ENCODE results near the gene PNCK.
"Not testable (repeated sequence)": the region's sequence is repeated elsewhere in the genome, so short reads cannot be mapped to it uniquely, and the experiment has no call there.

Gene PNCK

DNA sequence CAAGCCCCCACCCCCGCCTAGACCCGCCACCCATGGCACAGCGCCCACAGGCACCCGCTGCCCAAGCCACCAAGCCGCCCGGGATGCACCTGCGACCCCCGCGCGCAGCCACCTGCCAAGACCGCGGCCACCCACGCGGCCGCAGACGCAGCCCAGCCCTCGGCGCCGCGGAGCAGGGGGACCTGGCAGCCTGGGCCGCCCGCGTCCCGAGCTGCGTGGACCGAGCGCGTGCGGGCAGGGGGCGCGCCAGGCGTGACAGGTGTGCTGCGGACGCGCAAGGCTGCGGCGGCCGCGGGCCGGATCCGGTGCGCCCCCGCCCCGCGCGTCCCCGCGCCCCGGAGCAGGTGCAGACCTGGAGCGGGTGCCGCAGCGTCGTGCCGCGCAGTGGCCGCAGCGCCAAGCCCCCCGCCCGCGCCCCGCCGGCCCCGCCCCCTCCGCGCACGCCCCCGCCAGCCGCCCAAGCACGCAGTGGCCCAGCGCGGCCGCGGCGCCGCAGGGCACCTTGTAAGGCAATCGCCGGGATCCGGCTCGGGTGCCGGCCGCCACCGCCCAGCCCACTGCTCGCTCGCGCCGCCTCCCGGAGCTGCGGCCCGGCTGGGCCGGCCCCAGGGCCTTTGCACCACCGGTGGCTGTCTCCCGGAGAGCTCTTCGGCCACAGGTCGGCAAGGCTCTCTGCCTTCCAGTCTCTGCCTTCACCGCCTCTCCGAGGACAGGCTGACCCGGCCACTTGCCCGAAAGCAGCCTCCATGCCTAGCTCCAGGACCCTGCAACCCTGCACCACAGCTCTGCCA lies at the start of gene PNCK:
TSS of gene PNCK (minus strand) at position 386 of the 791 bp plus-strand sequence. CDS start 737 bp downstream, outside the sequence.
- DNase-seq = no peak

DNA sequence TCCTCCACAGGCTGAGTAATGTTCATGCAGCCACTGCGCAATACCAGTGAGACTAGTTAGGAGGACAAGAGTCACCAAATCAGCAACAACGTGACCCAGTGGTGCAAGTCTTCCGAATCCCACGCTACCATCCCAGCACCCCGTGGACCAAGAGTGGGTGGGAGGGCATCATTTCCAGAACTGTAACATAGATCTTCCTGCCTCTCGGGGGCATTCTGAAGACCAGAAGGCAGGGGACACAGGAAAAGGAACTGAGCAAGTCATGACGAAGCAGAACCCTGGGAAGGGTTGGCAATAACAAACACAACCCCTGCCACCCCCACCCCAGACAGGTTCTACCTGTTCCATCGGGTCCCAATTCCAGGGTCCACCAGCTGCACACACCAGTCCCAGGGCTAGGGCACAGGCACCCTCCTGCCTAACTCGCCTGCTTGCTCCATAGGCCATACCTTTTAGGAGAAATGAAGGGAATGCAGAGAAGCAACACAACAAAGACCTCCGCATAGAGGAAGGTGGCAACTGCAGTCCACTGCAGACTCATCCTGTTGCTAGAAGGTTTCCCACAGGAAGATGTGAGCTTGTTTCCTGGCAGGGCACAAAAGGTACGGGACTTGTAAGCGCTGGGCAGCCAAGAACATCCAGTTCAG lies 49.2 kb upstream of the PNCK start:
- no peak for DNase-seq

DNA sequence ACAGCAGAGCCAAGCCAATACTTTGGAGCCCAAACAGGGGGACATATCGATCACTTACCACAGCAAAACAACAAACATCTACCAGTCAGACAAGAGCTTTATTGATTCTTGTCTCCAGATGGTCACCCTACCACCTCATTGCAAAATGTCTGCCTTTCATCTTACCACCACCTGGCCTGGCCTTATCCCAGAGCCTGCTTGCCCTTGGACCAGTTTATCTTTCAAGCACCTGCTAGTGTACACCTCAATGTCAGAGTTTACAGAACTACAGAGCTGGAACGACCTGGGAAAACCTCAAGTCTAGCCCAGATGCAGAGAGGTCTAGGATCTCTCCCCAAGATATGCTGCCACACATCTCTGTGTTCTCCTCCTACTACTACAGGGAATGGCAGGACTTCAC lies 46.1 kb upstream of the PNCK start:
- no peak for DNase-seq

GRCh38 chrX:153719238-153719637 lies 45.6 kb upstream of the PNCK start:
- no peak for DNase-seq

DNA sequence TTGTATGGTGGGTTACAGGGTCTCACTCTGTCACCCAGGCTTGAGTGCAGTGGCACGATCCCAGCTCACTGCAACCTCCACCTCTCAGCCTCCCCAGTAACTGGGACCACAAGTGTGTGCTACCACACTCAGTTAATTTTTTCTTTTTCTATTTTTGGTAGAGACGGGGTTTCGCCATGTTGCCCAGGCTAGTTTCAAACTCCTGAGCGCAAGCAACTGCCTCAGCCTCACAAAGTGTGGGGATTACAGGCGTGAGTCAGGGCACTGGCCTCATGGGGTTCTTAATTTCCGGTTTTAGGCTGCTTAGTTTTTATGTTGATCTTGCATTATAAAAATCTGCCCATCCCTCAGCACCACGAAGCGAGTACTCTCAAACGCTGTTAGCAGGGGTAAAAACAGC lies 43.8 kb upstream of the PNCK start:
- DNase-seq = no peak

GRCh38 chrX:153714256-153714655 lies 40.6 kb upstream of the PNCK start:
- DNase-seq = no peak

DNA sequence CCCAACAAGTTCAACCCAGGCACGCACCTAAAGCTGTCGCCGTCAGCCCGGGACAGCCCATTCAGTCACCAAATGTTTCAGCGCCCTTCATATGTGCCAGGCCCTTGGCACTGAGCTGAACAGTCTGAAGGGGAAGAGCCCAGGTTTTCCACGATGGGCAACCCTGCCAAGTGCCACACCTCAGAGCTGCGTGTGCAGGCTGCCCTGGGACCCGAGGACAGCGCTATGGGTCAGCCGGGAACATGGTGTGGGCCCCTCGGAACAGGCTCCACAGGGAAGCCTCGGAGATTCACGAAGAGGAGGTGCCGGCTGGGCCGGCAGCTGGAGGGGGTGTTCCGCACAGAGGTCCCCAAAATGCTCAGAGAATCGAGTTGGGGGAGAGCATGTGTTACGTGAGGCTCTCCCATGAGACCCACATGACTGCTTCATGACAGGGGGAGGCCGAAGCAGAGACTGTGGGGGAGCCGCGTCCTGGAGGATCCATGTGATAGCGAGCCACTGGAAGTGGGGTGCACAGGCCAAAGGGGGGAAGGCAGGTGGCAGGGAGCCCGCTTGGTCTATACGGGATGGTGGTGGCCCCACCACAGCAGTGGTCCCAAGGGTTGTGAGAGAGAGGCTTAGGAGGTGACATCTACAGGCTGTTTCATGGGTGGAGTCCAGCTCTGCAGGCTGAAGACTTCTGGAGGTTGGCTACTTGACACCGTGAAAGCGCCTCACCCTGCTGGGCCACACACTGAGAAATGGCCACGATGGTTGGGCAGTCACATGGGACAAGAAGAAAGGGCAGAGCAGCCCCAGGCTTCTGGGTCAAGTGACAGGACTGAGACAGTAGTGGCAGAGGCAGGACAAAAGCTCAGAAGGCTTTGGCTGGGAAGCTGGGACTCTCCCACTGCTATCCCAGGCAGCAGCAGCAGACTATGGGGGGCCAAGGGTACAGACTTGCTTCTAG lies 36.4 kb upstream of the PNCK start:
- DNase-seq = no peak

DNA sequence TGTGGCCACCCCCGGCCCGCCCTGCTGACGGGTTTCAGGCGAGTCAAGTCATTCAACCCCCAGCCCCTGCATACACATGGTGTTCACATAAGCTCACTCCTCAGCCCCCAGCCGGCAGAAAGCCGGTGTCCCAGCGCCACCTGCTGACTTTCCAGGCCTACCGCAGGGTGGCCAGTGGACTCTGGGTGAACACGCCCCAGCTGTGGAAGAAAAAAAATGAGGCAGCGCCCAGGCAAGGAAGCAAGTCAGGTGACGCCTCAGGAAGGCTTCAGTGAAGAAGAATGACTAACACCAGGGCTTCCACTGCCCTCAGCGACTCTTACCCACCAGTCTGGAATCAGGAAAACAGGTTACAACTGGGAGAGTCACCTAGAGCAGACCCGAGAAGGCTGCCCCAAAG lies 34.8 kb upstream of the PNCK start:
- DNase-seq = no peak

GRCh38 chrX:153707406-153707805 lies 33.8 kb upstream of the PNCK start:
- DNase-seq = no peak

DNA sequence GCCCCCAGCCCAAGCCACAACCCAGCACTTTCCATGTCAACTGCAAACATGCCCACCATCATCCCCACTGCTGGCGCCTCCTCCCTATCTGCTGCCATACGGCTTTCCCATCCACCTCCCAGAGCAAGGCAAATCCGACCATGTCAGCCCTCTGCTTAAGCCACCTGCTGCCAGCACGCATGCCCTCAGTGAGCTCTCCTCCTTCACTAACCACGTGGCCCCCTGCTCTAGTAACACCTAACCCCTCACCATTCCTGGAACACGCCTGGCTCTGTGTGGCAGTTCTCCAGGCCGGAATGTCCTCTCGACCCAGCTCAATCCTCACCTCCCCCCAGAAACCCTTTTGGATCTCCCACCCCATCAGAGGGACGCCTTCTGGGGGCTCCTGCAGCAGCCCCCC lies 33.2 kb upstream of the PNCK start:
- DNase-seq = no peak

DNA sequence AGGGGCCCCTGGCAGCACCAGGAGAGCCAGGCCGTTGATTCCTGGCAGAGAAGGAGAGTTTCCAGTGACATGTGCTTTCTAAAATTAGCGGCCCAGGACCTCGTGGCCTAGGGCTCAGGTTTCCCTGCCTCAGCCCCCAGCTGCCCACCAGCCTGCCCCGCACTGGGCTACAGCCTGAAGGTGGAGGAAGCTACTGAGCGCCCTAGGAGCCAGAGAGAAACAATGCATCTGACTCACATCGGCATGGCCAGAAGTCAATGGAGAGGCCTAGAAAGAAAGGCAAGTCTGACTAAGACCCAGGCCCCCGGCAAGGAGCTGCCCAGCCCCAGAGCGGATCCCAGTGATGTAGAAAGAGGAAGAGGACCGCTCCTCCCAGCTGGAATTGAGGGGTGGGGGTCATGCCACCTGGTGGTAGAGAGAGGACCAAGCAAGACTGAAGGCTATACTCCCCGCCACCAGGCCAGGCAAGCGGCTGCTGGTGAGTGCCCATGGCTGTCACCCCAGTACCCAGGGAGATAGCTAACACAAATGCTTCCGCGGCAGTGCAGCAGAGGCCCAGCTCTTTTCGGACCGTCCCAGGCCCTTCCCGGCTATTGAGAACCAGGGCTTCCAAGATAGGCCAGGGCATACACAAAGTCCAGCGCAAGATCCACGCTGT lies 31.9 kb upstream of the PNCK start:
- DNase-seq = not testable (repeated sequence)

DNA sequence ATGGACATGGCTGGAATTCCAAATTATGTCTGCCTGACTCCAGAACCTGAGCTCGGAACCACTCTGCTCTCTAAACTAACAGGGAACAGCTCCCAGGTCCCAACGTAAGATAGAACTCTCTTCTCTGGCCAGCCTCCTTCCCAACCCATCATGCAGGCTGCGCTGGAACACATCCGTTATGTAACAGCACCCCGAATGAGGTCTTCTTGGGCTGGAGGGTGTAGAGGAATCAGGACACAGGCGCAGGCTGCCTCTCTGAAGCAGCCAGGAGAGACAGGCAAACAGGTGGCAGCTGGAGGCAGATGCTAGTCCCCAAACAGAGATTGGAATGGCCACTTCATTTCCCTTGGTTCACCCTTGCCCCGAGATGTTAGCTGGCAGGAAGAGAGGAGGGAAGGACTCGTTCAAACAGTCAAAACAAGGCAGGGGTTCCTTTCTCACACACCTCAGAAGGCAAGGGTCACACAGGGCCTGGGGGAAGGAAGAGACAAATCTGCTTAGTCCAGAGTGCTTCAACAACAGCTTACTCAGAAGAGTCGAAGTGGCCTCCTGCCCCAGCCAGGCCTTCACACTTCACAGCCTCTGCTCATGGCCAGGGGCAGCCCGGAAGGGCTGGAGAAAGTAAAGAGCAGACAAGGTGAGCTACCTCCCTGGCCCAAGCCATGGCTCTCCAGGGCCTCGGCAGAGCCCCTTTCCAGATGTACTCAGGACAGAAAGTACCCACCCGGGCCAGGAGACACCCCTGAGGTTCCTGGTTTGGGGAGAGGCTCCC lies 31.2 kb upstream of the PNCK start:
- DNase-seq = not testable (repeated sequence)

DNA sequence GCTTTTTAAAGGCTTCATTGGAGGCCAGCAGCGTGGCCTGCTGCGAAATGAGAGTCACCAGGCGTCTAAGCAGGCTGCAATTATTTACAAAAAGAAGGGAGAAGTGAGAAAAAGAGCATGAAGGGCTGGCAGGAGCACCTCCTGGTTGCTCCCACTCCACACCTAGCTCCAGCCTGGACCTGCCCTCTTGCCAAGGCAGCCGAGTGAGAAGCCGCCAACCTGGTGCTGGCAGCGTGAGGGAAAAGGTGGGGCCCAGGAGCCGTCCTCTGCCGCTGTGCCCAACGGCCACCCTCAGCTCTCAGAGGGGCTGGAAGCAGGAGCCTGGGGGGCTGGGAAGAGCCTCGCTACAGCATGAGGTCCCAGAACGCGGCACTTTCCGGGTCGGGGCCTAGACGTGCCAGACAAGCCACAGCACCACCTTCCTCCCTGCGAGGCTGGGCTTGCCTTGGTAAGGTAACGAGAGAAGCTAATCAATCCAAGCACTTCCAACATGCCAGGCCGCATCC lies 30.5 kb upstream of the PNCK start:
- no peak for DNase-seq

GRCh38 chrX:153703036-153703370 lies 29.4 kb upstream of the PNCK start:
- no peak for DNase-seq

DNA sequence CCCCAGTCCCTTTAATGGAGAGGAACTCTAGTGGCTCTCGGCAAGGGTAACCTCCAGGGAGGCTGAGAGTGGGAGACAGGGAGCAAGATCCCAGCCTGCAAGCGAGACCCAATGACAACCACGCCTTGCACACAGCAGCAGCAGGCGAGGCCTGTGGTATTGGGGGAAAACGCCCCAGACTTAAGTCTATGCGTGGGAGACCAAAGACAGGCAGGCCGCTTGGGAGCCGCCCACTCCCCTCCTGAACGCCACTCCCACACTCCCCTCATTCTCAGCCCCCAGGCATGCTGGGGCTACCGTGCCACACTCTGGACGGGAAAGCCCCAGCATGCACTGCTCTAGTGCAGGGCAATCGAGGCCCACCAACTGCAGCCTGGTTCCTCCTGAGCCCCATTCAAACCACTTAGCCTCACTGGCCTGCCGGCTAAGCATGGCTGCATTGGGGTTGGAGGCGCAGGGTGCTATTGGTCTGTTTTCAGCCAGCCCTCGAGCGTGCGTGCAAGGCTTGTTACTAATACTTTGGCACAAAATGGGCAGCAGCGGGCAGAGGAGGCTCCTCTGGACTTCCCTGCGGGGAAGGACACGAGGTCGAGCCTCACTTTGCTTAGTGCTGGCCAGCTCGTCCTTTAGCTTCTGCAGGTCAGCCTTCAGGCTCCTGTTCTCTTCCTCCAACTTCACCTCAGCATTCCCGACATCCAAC lies 28.9 kb upstream of the PNCK start:
- no peak for DNase-seq

- no peak for DNase-seq
These were observed 28.1 kb upstream of the PNCK start for GRCh38 chrX:153701706-153702105.

- no peak for DNase-seq
These were observed 27.4 kb upstream of the PNCK start for GRCh38 chrX:153700967-153701366.

GRCh38 chrX:153700376-153700945 lies 26.8 kb upstream of the PNCK start:
- DNase-seq = no peak

GRCh38 chrX:153699784-153700371 lies 26.3 kb upstream of the PNCK start:
- DNase-seq = not testable (repeated sequence)

- not testable (repeated sequence) for DNase-seq
These were observed 25.7 kb upstream of the PNCK start for GRCh38 chrX:153699210-153699783.

Measured in NCI-H748 treated with DMSO at 0.1 percent for 48 hours (cell line).